GM12878 (cell line): Measurements from ENCODE around the gene MYO1C. TPM values are rescaled to one million over a fixed set of nuclear protein-coding genes. Genes with fewer than 3 reads are reported as not detected.

ENCODE experiments used
- ATAC-seq: fragments of 200-7000 bp; cut with Tn5 transposase; 3 replicates; pipeline ENCODE4 v1.9.1; 2020; ENCODE audit warnings: mild to moderate bottlenecking, moderate library complexity
- BruUV-seq: library from RNA; stranded (reverse); fragments of 400-500 nt; replicated peaks from 2 replicates; lab custom pipeline; 2021; lab: Mats Ljungman, UMichigan
- CTCF ChIA-PET: fragments of 300-600 bp; sonication (Branson Sonifier 250); formaldehyde crosslinking; extraction: SDS; loops from one replicate; lab custom pipeline; 2021; ENCODE audit warnings: inconsistent platforms; lab: Yijun Ruan, JAX
- POLR2A ChIA-PET: fragments of 350-600 bp; formaldehyde crosslinking; extraction: SDS; loops from one replicate; lab custom pipeline; 2021; ENCODE audit warnings: inconsistent platforms; lab: Charles Lee
- RAD21 ChIA-PET: fragments of 300-600 bp; sonication (Branson Sonifier 250); formaldehyde crosslinking; loops from one replicate; lab custom pipeline; 2023; ENCODE audit warnings: antibody characterized with exemption; ENCODE audit not compliant: unreplicated experiment; lab: Charles Lee
- SMC1A ChIA-PET: fragments of 300-600 bp; sonication (Branson Sonifier 250); formaldehyde crosslinking; loops from one replicate; lab custom pipeline; 2023; ENCODE audit not compliant: unreplicated experiment, uncharacterized antibody; lab: Charles Lee
- DNase-seq: peaks from one replicate; pipeline ENCODE4 v3.0.0-alpha.2; 2011; ENCODE audit warnings: low read depth, low spot score
- FAIRE-seq: peaks from 3 replicates; lab custom pipeline; 2011; peaks lifted over from hg19 to GRCh38; lab: Jason Lieb, UNC
- H2AFZ ChIP-seq: 2 replicates; pipeline ENCODE4 v1.6.0; 2011; ENCODE audit warnings: low read depth, low read length, control low read depth; ENCODE audit not compliant: control insufficient read depth
- H3K27ac ChIP-seq: 2 replicates; pipeline ENCODE4 v1.5.1; 2011; ENCODE audit warnings: control low read depth; ENCODE audit not compliant: control insufficient read depth, insufficient read depth
- H3K27me3 ChIP-seq, 2 experiments: replicated peaks in 1 of 2; 2 replicates each; pipeline versions ENCODE4 v1.6.0 to v1.6.1; 2011; ENCODE audit warnings: low read length in 1 of 2; ENCODE audit not compliant: control insufficient read depth in 2 of 2, insufficient read depth in 2 of 2
- H3K36me3 ChIP-seq, 2 experiments: 2 replicates each; pipeline ENCODE4 v1.5.1; 2011; ENCODE audit warnings: low read length in 1 of 2; ENCODE audit not compliant: control insufficient read depth in 2 of 2, insufficient read depth in 2 of 2
- H3K4me1 ChIP-seq: 2 replicates; pipeline ENCODE4 v1.6.1; 2011; ENCODE audit warnings: mild to moderate bottlenecking, low read length, moderate library complexity, mixed read lengths; ENCODE audit not compliant: control insufficient read depth, insufficient read depth
- H3K4me2 ChIP-seq: 2 replicates; pipeline ENCODE4 v1.6.0; 2011; ENCODE audit warnings: control low read depth; ENCODE audit not compliant: control insufficient read depth, insufficient read depth
- H3K4me3 ChIP-seq: fragments of 200-600 bp; sonication (generic); 2 replicates; pipeline ENCODE4 v1.5.1; 2016
- H3K79me2 ChIP-seq: 2 replicates; pipeline ENCODE4 v1.6.0; 2011; ENCODE audit warnings: low read length; ENCODE audit not compliant: control insufficient read depth, insufficient read depth
- H3K9ac ChIP-seq: 2 replicates; pipeline ENCODE4 v1.8.0; 2011; ENCODE audit warnings: low read length, control low read depth, mixed read lengths; ENCODE audit not compliant: control insufficient read depth, insufficient read depth
- H3K9me3 ChIP-seq: replicated peaks from 3 replicates; pipeline ENCODE4 v1.5.1; 2011; ENCODE audit warnings: mild to moderate bottlenecking, low read length; ENCODE audit not compliant: control insufficient read depth, insufficient read depth
- H4K20me1 ChIP-seq: 2 replicates; pipeline ENCODE4 v1.6.0; 2011; ENCODE audit not compliant: control insufficient read depth, insufficient read depth
- NR2C2 ChIP-seq: IDR thresholded peaks from 2 replicates; pipeline ENCODE4 v1.6.1; 2011; ENCODE audit warnings: borderline replicate concordance, low read depth; ENCODE audit not compliant: control insufficient read depth, insufficient read length
- RAD21 ChIP-seq: IDR thresholded peaks from 2 replicates; pipeline ENCODE4 v1.6.1; 2011; ENCODE audit warnings: mild to moderate bottlenecking, low read depth, low read length, moderate library complexity; ENCODE audit not compliant: insufficient read depth
- WGBS: methylation state at CpG from one replicate; pipeline ENCODE4 v1.1.6; 2016; ENCODE audit warnings: low lambda C conversion rate; ENCODE audit not compliant: insufficient replicate concordance, insufficient coverage; ENCODE audit errors: missing lambda C conversion rate; 5-methylcytosine and 5-hydroxymethylcytosine counted together
- in situ Hi-C: fragments of 300-500 bp; cut with MboI; formaldehyde crosslinking; loops from 9 replicates; pipeline ENCODE4 v1.14.3; 2018; ENCODE audit warnings: mixed read lengths
- intact Hi-C: fragments of 100-400 bp; cut with micrococcal nuclease; formaldehyde crosslinking; loops from one replicate; pipeline ENCODE4 v1.14.2; 2022; ENCODE audit not compliant: unreplicated experiment
- polyA plus RNA-seq, 11 experiments: library from polyadenylated mRNA; depleted of rRNA in 4 of 11; unstranded in 6 of 11; stranded (reverse) in 5 of 11; fragments of >200 nt; fragmentation: Nextera tagmentation in 4 of 11; fragmentation: Illumina TruSeq in 1 of 11; extraction: Ambion mirVana in 4 of 11; extraction: Trizol in 1 of 11; gene quantifications; 1 replicate in 1 of 11; 2 replicates in 10 of 11; pipeline versions ENCODE4 v1.2.1 to v1.2.3, GENCODE V29; 2011 to 2016; ENCODE audit warnings: inconsistent platforms in 2 of 11, missing spikeins in 2 of 11, low read depth in 1 of 11
- total RNA-seq, 4 experiments: library from RNA; depleted of rRNA in 3 of 4; stranded (reverse); fragments of >200 nt in 3 of 4; fragmentation: Illumina TruSeq in 1 of 4; extraction: Trizol in 1 of 4; gene quantifications; 2 replicates each; pipeline versions ENCODE4 v1.2.1 to v1.2.3, GENCODE V29; 2013 to 2021
- TF ChIP-seq, protein P1 (sequence below): IDR thresholded peaks from 2 replicates; pipeline ENCODE4 v1.6.1; 2012; ENCODE audit warnings: mild to moderate bottlenecking, low read depth, low read length

The MYO1C gene
- total and polyA plus RNA-seq, 10 of the 15 experiments (the other 5 are each of a cell fraction or from before 2014, with no cell fraction given), result 1.2 to 92.0 (median 36.6) TPM

DNA sequence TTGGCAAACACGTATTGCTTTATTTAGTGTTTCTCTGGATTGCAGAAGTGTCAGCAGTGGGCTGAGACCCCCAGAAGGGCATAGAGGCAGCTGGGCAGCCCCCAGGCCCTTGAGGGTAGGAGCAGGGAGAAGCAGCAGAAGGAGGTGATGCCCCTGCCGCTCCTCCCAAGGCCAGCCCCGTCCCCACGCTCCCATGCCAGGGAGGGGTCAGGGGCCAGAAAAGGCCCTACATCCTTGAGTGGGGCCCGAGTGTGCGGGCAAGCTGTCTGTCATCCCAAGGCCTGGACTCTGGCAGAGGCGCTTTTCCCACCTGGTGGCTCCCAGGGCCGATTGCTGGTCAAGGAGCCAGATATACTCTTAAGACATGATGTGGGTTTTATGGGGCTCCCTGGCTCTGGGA is 28.3 kb downstream of the MYO1C start:
- no peak for FAIRE-seq

More for the DNA sequence above, 28.3 kb downstream of the MYO1C start:
- DNase-seq (no peak), ATAC-seq (no peak)
- Histone ChIP-seq H3K36me3 (peaks cover 5 to 10% of the 10 kb centered on the region in 2 experiments), H2AFZ (no peak overlapping the region), H4K20me1 (no peaks in the 10 kb centered on the region), H3K79me2 (no peaks in the 10 kb centered on the region), H3K27ac (no peak overlapping the region), H3K4me3 (no peak overlapping the region), H3K4me1 (peaks cover 16% of the 10 kb centered on the region), H3K4me2 (no peak overlapping the region), H3K9ac (no peak overlapping the region), H3K9me3 (no peaks in the 10 kb centered on the region; the same call in 2 of the 3 replicates), H3K27me3 (no peaks in the 10 kb centered on the region)
- no TSS peak for BruUV-seq
- TF ChIP-seq RAD21, result no peak
- no peak for TF ChIP-seq NR2C2
- TF ChIP-seq, protein P1, sequence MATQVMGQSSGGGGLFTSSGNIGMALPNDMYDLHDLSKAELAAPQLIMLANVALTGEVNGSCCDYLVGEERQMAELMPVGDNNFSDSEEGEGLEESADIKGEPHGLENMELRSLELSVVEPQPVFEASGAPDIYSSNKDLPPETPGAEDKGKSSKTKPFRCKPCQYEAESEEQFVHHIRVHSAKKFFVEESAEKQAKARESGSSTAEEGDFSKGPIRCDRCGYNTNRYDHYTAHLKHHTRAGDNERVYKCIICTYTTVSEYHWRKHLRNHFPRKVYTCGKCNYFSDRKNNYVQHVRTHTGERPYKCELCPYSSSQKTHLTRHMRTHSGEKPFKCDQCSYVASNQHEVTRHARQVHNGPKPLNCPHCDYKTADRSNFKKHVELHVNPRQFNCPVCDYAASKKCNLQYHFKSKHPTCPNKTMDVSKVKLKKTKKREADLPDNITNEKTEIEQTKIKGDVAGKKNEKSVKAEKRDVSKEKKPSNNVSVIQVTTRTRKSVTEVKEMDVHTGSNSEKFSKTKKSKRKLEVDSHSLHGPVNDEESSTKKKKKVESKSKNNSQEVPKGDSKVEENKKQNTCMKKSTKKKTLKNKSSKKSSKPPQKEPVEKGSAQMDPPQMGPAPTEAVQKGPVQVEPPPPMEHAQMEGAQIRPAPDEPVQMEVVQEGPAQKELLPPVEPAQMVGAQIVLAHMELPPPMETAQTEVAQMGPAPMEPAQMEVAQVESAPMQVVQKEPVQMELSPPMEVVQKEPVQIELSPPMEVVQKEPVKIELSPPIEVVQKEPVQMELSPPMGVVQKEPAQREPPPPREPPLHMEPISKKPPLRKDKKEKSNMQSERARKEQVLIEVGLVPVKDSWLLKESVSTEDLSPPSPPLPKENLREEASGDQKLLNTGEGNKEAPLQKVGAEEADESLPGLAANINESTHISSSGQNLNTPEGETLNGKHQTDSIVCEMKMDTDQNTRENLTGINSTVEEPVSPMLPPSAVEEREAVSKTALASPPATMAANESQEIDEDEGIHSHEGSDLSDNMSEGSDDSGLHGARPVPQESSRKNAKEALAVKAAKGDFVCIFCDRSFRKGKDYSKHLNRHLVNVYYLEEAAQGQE, result no peak
- in situ Hi-C loops (no loop called here), intact Hi-C loops (no loop called here)
- RAD21 ChIA-PET, result no interaction called here
- POLR2A ChIA-PET, result interaction anchor here (0.7 to 2.1 kb wide), 2 partner anchors 10 to 121 kb away, joined by 5 to 11 read pairs; no protein-coding TSS in a partner anchor
- SMC1A ChIA-PET, result no interaction called here
- 96% methylated on average over 8 of the region's 8 CpGs for WGBS
- CTCF ChIA-PET, result interaction anchor here (1.1 to 1.7 kb wide), 2 partner anchors 12 to 98 kb away, joined by 3 to 5 read pairs; no protein-coding TSS in a partner anchor
